HCT116 (cell line): ENCODE measurements around the gene DNAJC4. TPM values are rescaled to one million over a fixed set of nuclear protein-coding genes. Genes with fewer than 3 reads are reported as not detected.

ENCODE experiments used
- ATAC-seq: fragments of 200-7000 bp; cut with Tn5 transposase; 2 replicates; pipeline ENCODE4 v1.9.1; 2020; ENCODE audit warnings: mild to moderate bottlenecking, moderate library complexity
- BruUV-seq: library from RNA; stranded (reverse); fragments of 400-500 nt; replicated peaks from 2 replicates; lab custom pipeline; 2021; lab: Mats Ljungman, UMichigan
- CTCF ChIA-PET: fragments of 300-600 bp; sonication (Branson Sonifier 250); formaldehyde crosslinking; loops from one replicate; lab custom pipeline; 2021; ENCODE audit warnings: antibody characterized with exemption; lab: Charles Lee
- POLR2A ChIA-PET: fragments of 300-600, 350-600 bp; sonication (Branson Sonifier 250); formaldehyde crosslinking; loops from one replicate; lab custom pipeline; 2021; ENCODE audit warnings: antibody characterized with exemption; lab: Charles Lee
- RAD21 ChIA-PET, 2 experiments: fragments of 300-600 bp; sonication (Branson Sonifier 250); formaldehyde crosslinking; loops; one replicate each; lab custom pipeline; 2023; ENCODE audit warnings: low total read pairs in 2 of 2; ENCODE audit not compliant: uncharacterized antibody in 2 of 2, unreplicated experiment in 2 of 2, low non-redundant PET in 1 of 2; lab: Charles Lee
- DNase-seq: peaks from one replicate; pipeline ENCODE4 v3.0.0-alpha.2; 2010; ENCODE audit warnings: low read depth, low spot score
- H2AFZ ChIP-seq: fragments of 200-600 bp; shearing (Covaris generic), sonication (generic); 2 replicates; pipeline ENCODE4 v1.6.1; 2017; ENCODE audit warnings: low read depth, mixed run types, mixed read lengths, antibody characterized with exemption, low read length; ENCODE audit not compliant: poor library complexity, severe bottlenecking
- H3K27ac ChIP-seq: 2 replicates; pipeline ENCODE4 v1.5.1; 2012; ENCODE audit warnings: low read depth, low read length
- H3K27me3 ChIP-seq: fragments of 200-600 bp; sonication (generic); 2 replicates; pipeline ENCODE4 v1.6.1; 2016; ENCODE audit warnings: mixed run types, low read length, mixed read lengths; ENCODE audit not compliant: insufficient read depth
- H3K36me3 ChIP-seq, 2 experiments: fragments of 200-500 bp in 1 of 2; fragments of 200-600 bp in 1 of 2; sonication (Bioruptor generic) in 1 of 2; sonication (generic) in 1 of 2; 2 replicates each; pipeline versions ENCODE4 v1.5.1 to v1.6.1; 2014 to 2016; ENCODE audit warnings: low read length in 2 of 2, inconsistent platforms in 1 of 2, mixed read lengths in 1 of 2, mixed run types in 1 of 2; ENCODE audit not compliant: insufficient read depth in 2 of 2, control insufficient read depth in 1 of 2
- H3K4me1 ChIP-seq, 2 experiments: fragments of 200-600 bp in 1 of 2; sonication (generic) in 1 of 2; 2 replicates each; pipeline versions ENCODE4 v1.5.1 to v1.6.1; 2012 to 2017; ENCODE audit warnings: low read length in 2 of 2, inconsistent platforms in 1 of 2, mild to moderate bottlenecking in 1 of 2, mixed read lengths in 1 of 2, mixed run types in 1 of 2, moderate library complexity in 1 of 2; ENCODE audit not compliant: insufficient read depth in 2 of 2, control insufficient read depth in 1 of 2
- H3K4me2 ChIP-seq: fragments of 200-600 bp; sonication (generic); 2 replicates; pipeline ENCODE4 v1.6.1; 2017; ENCODE audit warnings: mixed run types, low read length, mixed read lengths
- H3K4me3 ChIP-seq, 2 experiments: fragments of 200-600 bp in 1 of 2; sonication (generic) in 1 of 2; replicated peaks in 1 of 2; 2 replicates each; pipeline ENCODE4 v1.5.1; 2011 to 2016; ENCODE audit warnings: low read length in 2 of 2, control low read depth in 1 of 2, low read depth in 1 of 2, mild to moderate bottlenecking in 1 of 2, mixed read lengths in 1 of 2, mixed run types in 1 of 2
- H3K79me2 ChIP-seq: fragments of 200-600 bp; sonication (generic); 2 replicates; pipeline ENCODE4 v1.6.1; 2017; ENCODE audit warnings: mild to moderate bottlenecking, mixed run types, low read length, moderate library complexity, mixed read lengths; ENCODE audit not compliant: insufficient read depth
- H3K9ac ChIP-seq: fragments of 200-600 bp; sonication (generic); 2 replicates; pipeline ENCODE4 v1.6.1; 2016; ENCODE audit warnings: low read length, mixed read lengths
- H3K9me2 ChIP-seq: fragments of 200-600 bp; sonication (generic), shearing (Covaris generic); 2 replicates; pipeline ENCODE4 v1.6.1; 2017; ENCODE audit warnings: mixed run types, mild to moderate bottlenecking, moderate library complexity; ENCODE audit not compliant: insufficient read depth
- H3K9me3 ChIP-seq, 2 experiments: fragments of 200-500 bp in 1 of 2; fragments of 200-600 bp in 1 of 2; sonication (Bioruptor generic) in 1 of 2; sonication (generic) in 1 of 2; 2 replicates each; pipeline ENCODE4 v1.6.1; 2014 to 2017; ENCODE audit warnings: low read length in 2 of 2, mixed read lengths in 2 of 2, inconsistent platforms in 1 of 2, low read depth in 1 of 2, mild to moderate bottlenecking in 1 of 2, mixed run types in 1 of 2, moderate library complexity in 1 of 2; ENCODE audit not compliant: control insufficient read depth in 1 of 2, insufficient read depth in 1 of 2
- H4K20me1 ChIP-seq: fragments of 200-600 bp; sonication (generic), shearing (Covaris generic); 2 replicates; pipeline ENCODE4 v1.6.1; 2017; ENCODE audit warnings: mixed run types, mild to moderate bottlenecking, moderate library complexity; ENCODE audit not compliant: insufficient read depth
- ATF3 ChIP-seq: IDR thresholded peaks from 2 replicates; pipeline ENCODE4 v1.6.1; 2012
- EGR1 ChIP-seq: IDR thresholded peaks from 2 replicates; pipeline ENCODE4 v1.6.1; 2012; ENCODE audit warnings: low read depth
- POLR2AphosphoS5 ChIP-seq: IDR thresholded peaks from 2 replicates; pipeline ENCODE4 v1.6.1; 2011; ENCODE audit warnings: mild to moderate bottlenecking, low read depth, low read length, moderate library complexity
- REST ChIP-seq: IDR thresholded peaks from 2 replicates; pipeline ENCODE4 v1.6.1; 2012; ENCODE audit warnings: low read depth
- SRF ChIP-seq: IDR thresholded peaks from 2 replicates; pipeline ENCODE4 v1.6.1; 2012; ENCODE audit warnings: low read depth
- YY1 ChIP-seq: IDR thresholded peaks from 2 replicates; pipeline ENCODE4 v1.6.1; 2011; ENCODE audit warnings: low read length, low read depth, moderate library complexity, mild to moderate bottlenecking; ENCODE audit not compliant: insufficient replicate concordance; ENCODE audit errors: extremely low read depth
- ZFX ChIP-seq: fragments of 450-650 bp; IDR thresholded peaks from 2 replicates; pipeline ENCODE4 v1.6.1; 2017
- ZNF274 ChIP-seq: fragments of 200-500 bp; sonication (Bioruptor generic); IDR thresholded peaks from 2 replicates; pipeline ENCODE4 v1.6.1; 2014; ENCODE audit warnings: mild to moderate bottlenecking, low read depth, low read length, inconsistent platforms
- intact Hi-C: fragments of 100-400 bp; cut with micrococcal nuclease; formaldehyde crosslinking; loops from 2 replicates; pipeline ENCODE4 v1.10.0; 2022
- total RNA-seq: library from RNA; stranded (reverse); gene quantifications from one replicate; pipeline ENCODE4 v1.2.1, GENCODE V29; 2021; ENCODE audit not compliant: unreplicated experiment

Gene DNAJC4
- total RNA-seq, 1 experiment from 2014 or later: 25.8 TPM

DNA sequence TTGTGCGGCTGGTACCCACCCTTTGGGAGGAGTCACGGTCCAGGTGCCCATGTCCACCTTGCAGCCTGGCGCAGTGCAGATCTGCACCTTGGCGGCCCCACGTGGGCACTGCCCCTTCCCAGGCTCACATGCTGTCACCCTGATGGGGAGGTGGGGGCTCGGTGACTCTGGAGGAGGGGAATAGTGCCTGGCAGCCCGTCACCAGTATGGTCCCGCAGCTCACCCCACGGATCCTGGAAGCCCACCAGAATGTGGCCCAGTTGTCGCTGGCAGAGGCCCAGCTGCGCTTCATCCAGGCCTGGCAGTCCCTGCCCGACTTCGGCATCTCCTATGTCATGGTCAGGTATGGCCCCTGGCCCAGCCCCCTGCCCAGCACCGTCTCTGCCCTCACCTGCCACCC lies 9.6 kb upstream of the DNAJC4 start:
- DNase-seq (no peak), ATAC-seq (no peak)
- Histone ChIP-seq H3K27ac (no peak overlapping the region), H3K9me2 (no peaks in the 10 kb centered on the region), H3K4me3 (no peak overlapping the region), H3K4me2 (no peak overlapping the region), H3K9ac (no peak overlapping the region), H3K36me3 (peaks cover 0 to 6% of the 10 kb centered on the region in 2 experiments; a peak in 1 of 4 replicates), H3K27me3 (no peaks in the 10 kb centered on the region), H3K79me2 (peaks cover 7% of the 10 kb centered on the region; the same call in 1 of the 2 replicates), H4K20me1 (no peaks in the 10 kb centered on the region), H2AFZ (no peak overlapping the region), H3K9me3 (no peaks in the 10 kb centered on the region), H3K4me1 (peaks cover 4 to 9% of the 10 kb centered on the region in 2 experiments; a peak in 3 of 4 replicates)
- RAD21 ChIA-PET: no interaction called here
- TF ChIP-seq YY1 (no peak), ZFX (no peak), REST (no peak), SRF (no peak), ATF3 (no peak), POLR2AphosphoS5 (no peak), EGR1 (no peak), ZNF274 (no peak)
- intact Hi-C loops: no loop called here
- POLR2A ChIA-PET: no interaction called here
- no TSS peak for BruUV-seq
- CTCF ChIA-PET: no interaction called here
